Mucosa of descending colon (tissue), 3 donors: Measurements from ENCODE around the gene LUC7L. TPM values are rescaled to one million over a fixed set of nuclear protein-coding genes. Genes with fewer than 3 reads are reported as not detected.
"Not testable (repeated sequence)": the region's sequence is repeated elsewhere in the genome, so short reads cannot be mapped to it uniquely, and the experiment has no call there.

Experiments
- ATAC-seq: fragments of 200-7000 bp; cut with Tn5 transposase; one replicate; pipeline ENCODE4 v1.9.1; 2020; ENCODE audit warnings: mild to moderate bottlenecking, moderate library complexity
- DNase-seq, 3 donors: peaks; one replicate each; pipeline ENCODE4 v3.0.0-alpha.2; 2020
- H3K36me3 ChIP-seq: fragments of 200-600 bp; one replicate; pipeline ENCODE4 v1.8.0; 2021; ENCODE audit warnings: low read depth, mild to moderate bottlenecking
- H3K4me1 ChIP-seq: fragments of 200-600 bp; one replicate; pipeline ENCODE4 v1.8.0; 2021; ENCODE audit warnings: low read depth, mild to moderate bottlenecking
- H3K4me3 ChIP-seq: fragments of 200-600 bp; one replicate; pipeline ENCODE4 v1.8.0; 2021; ENCODE audit warnings: mild to moderate bottlenecking
- H3K9me3 ChIP-seq: fragments of 200-600 bp; one replicate; pipeline ENCODE4 v1.8.0; 2021; ENCODE audit warnings: mild to moderate bottlenecking
- intact Hi-C, 2 donors: fragments of 100-400 bp; cut with DNase I in 1 of 2; cut with micrococcal nuclease in 1 of 2; formaldehyde crosslinking; loops; one replicate each; pipeline versions ENCODE4 v1.11.0 to v1.11.1; 2022; cut with DNase I, micrococcal nuclease
- total RNA-seq, 3 donors: library from RNA; stranded (reverse); fragmentation: NEBNext Ultra II Directional in 2 of 3; extraction: Animal tissue kit (Norgen Biotek cat#: 25700) in 2 of 3; gene quantifications; one replicate each; pipeline versions ENCODE4 v1.2.1 to v1.2.4, GENCODE V29; 2021 to 2023
- TF ChIP-seq, protein P1 (sequence below): fragments of 200-600 bp; IDR thresholded peaks from one replicate; pipeline ENCODE4 v1.8.0; 2022; ENCODE audit warnings: antibody characterized with exemption, mild to moderate bottlenecking
- donor health status: DM: no; HTN: no; CAD: no; lungs with moderate emphysema.
- donor health status: DM: no; HTN: no; CAD: no.
- donor health status: DM: no; HTN: yes; CAD: no.

Gene LUC7L
- total RNA-seq, 3 donors from 2014 or later = 47.8 to 86.8 (median 67.2) TPM

DNA sequence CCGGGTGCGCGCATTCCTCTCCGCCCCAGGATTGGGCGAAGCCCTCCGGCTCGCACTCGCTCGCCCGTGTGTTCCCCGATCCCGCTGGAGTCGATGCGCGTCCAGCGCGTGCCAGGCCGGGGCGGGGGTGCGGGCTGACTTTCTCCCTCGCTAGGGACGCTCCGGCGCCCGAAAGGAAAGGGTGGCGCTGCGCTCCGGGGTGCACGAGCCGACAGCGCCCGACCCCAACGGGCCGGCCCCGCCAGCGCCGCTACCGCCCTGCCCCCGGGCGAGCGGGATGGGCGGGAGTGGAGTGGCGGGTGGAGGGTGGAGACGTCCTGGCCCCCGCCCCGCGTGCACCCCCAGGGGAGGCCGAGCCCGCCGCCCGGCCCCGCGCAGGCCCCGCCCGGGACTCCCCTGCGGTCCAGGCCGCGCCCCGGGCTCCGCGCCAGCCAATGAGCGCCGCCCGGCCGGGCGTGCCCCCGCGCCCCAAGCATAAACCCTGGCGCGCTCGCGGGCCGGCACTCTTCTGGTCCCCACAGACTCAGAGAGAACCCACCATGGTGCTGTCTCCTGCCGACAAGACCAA lies 56.8 kb downstream of the LUC7L start, which contains the start of gene HBA2:
TSS of gene HBA2 (plus strand) at position 503 of the 568 bp plus-strand sequence. CDS start at position 540, 37 bp downstream.
- H3K4me3 ChIP-seq, H3K36me3 ChIP-seq, DNase-seq, H3K9me3 ChIP-seq, H3K4me1 ChIP-seq, intact Hi-C loops: not testable (repeated sequence)
- peak; percentile 45 for ATAC-seq

GRCh38 chr16:170788-171187 lies 58.5 kb downstream of the LUC7L start:
- intact Hi-C loops = no loop called here
- TF ChIP-seq, protein P1, sequence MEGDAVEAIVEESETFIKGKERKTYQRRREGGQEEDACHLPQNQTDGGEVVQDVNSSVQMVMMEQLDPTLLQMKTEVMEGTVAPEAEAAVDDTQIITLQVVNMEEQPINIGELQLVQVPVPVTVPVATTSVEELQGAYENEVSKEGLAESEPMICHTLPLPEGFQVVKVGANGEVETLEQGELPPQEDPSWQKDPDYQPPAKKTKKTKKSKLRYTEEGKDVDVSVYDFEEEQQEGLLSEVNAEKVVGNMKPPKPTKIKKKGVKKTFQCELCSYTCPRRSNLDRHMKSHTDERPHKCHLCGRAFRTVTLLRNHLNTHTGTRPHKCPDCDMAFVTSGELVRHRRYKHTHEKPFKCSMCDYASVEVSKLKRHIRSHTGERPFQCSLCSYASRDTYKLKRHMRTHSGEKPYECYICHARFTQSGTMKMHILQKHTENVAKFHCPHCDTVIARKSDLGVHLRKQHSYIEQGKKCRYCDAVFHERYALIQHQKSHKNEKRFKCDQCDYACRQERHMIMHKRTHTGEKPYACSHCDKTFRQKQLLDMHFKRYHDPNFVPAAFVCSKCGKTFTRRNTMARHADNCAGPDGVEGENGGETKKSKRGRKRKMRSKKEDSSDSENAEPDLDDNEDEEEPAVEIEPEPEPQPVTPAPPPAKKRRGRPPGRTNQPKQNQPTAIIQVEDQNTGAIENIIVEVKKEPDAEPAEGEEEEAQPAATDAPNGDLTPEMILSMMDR = no peak

GRCh38 chr16:170088-170507 lies 59.2 kb downstream of the LUC7L start:
- H3K9me3 ChIP-seq, H3K4me1 ChIP-seq, H3K36me3 ChIP-seq, H3K4me3 ChIP-seq, intact Hi-C loops: not testable (repeated sequence)
- peak; percentile 61 for ATAC-seq
- DNase-seq = peak in 1 of 3 donors; percentile 28

More at GRCh38 chr16:170788-171187, 58.5 kb downstream of the LUC7L start:
- no peak for DNase-seq
- no peaks in the 10 kb centered on the region for H3K9me3 ChIP-seq
- H3K36me3 ChIP-seq = no peaks in the 10 kb centered on the region
- ATAC-seq = no peak
- H3K4me3 ChIP-seq = no peak overlapping the region
- peaks cover 4% of the 10 kb centered on the region for H3K4me1 ChIP-seq

- Histone ChIP-seq H3K36me3 (no peaks in the 10 kb centered on the region), H3K4me1 (peaks cover 7% of the 10 kb centered on the region), H3K4me3 (no peak overlapping the region), H3K9me3 (no peaks in the 10 kb centered on the region)
- intact Hi-C loops = no loop called here
- DNase-seq (no peak), ATAC-seq (no peak)
- TF ChIP-seq, protein P1 = no peak
These were observed 60.2 kb downstream of the LUC7L start for GRCh38 chr16:169014-169413.

DNA sequence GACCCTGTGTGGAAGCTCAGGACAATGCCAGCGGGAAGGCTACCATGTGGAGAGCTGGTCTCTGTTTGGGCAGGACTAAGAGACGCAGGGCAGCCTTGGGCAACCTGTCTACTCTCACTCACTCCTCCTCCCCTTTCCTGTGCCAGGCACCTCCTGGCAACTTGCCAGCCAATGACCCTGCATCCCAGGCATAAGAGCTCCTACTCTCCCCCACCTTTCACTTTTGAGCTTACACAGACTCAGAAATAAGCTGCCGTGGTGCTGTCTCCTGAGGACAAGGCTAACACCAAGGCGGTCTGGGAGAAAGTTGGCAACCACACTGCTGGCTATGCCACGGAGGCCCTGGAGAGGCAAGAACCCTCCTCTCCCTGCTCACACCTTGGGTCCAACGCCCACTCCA lies 60.8 kb downstream of the LUC7L start:
- no peak for DNase-seq
- no peaks in the 10 kb centered on the region for H3K9me3 ChIP-seq
- H3K4me3 ChIP-seq = no peak overlapping the region
- H3K4me1 ChIP-seq = peaks cover 7% of the 10 kb centered on the region
- intact Hi-C loops = no loop called here
- H3K36me3 ChIP-seq = no peaks in the 10 kb centered on the region
- TF ChIP-seq, protein P1 = no peak
- ATAC-seq = no peak

GRCh38 chr16:167122-167690 lies 62.0 kb downstream of the LUC7L start:
- H3K9me3 ChIP-seq = no peaks in the 10 kb centered on the region
- no peaks in the 10 kb centered on the region for H3K36me3 ChIP-seq
- H3K4me3 ChIP-seq = no peak overlapping the region
- ATAC-seq = no peak
- TF ChIP-seq, protein P1 = no peak
- DNase-seq = no peak
- H3K4me1 ChIP-seq = peaks cover 7% of the 10 kb centered on the region
- intact Hi-C loops = no loop called here
